CD14-positive monocyte (primary cell): ENCODE measurements around the gene TIFAB. TPM values are rescaled to one million over a fixed set of nuclear protein-coding genes. Genes with fewer than 3 reads are reported as not detected.

ENCODE experiments used
- DNase-seq, 3 donors: peaks; one replicate each; pipeline ENCODE4 v3.0.0-alpha.2; 2011 to 2022
- H2AFZ ChIP-seq: 2 replicates; pipeline ENCODE4 v1.6.0; 2012; ENCODE audit warnings: mild to moderate bottlenecking, low read depth, low read length, inconsistent platforms; ENCODE audit not compliant: insufficient read depth, poor library complexity, severe bottlenecking
- H3K27ac ChIP-seq, 2 donors: 1 replicate in 1 of 2; 2 replicates in 1 of 2; pipeline ENCODE4 v1.5.1; 2012 to 2013; ENCODE audit warnings: low read length in 2 of 2, control low read depth in 1 of 2, inconsistent platforms in 1 of 2, low read depth in 1 of 2, mild to moderate bottlenecking in 1 of 2
- H3K27me3 ChIP-seq, 2 donors: one replicate each; pipeline versions ENCODE4 v1.6.0 to v1.6.1; 2011 to 2013; ENCODE audit warnings: low read length in 2 of 2; ENCODE audit not compliant: control insufficient read depth in 2 of 2, insufficient read depth in 2 of 2
- H3K36me3 ChIP-seq, 2 donors: replicated peaks in 1 of 2; 1 replicate in 1 of 2; 2 replicates in 1 of 2; pipeline versions ENCODE4 v1.5.1 to v1.6.1; 2012 to 2013; ENCODE audit warnings: low read length in 2 of 2, control low read depth in 1 of 2, inconsistent platforms in 1 of 2, mild to moderate bottlenecking in 1 of 2; ENCODE audit not compliant: insufficient read depth in 2 of 2, control insufficient read depth in 1 of 2
- H3K4me1 ChIP-seq, 2 donors: 1 replicate in 1 of 2; 2 replicates in 1 of 2; pipeline versions ENCODE4 v1.5.1 to v1.6.1; 2012 to 2013; ENCODE audit warnings: low read length in 2 of 2, control low read depth in 1 of 2, inconsistent platforms in 1 of 2, mild to moderate bottlenecking in 1 of 2, moderate library complexity in 1 of 2; ENCODE audit not compliant: insufficient read depth in 2 of 2, control insufficient read depth in 1 of 2
- H3K4me2 ChIP-seq: replicated peaks from 2 replicates; pipeline ENCODE3; 2012; ENCODE audit warnings: low read length, moderate library complexity, mild to moderate bottlenecking; ENCODE audit not compliant: poor library complexity, severe bottlenecking; ENCODE audit errors: extremely low read depth
- H3K4me3 ChIP-seq, 3 experiments: fragments of 200-600 bp in 1 of 3; sonication (generic) in 1 of 3; replicated peaks in 1 of 3; 1 replicate in 2 of 3; 2 replicates in 1 of 3; pipeline ENCODE4 v1.5.1; 2011 to 2013; ENCODE audit warnings: low read length in 3 of 3, mild to moderate bottlenecking in 3 of 3, control low read depth in 2 of 3, low read depth in 2 of 3, inconsistent platforms in 1 of 3, moderate library complexity in 1 of 3
- H3K79me2 ChIP-seq: 2 replicates; pipeline ENCODE4 v1.6.0; 2012; ENCODE audit warnings: mild to moderate bottlenecking, control low read depth, inconsistent platforms, low read length, moderate library complexity; ENCODE audit not compliant: insufficient read depth
- H3K9ac ChIP-seq: 2 replicates; pipeline ENCODE4 v1.6.0; 2017; ENCODE audit warnings: low read length, mild to moderate bottlenecking; ENCODE audit not compliant: insufficient read depth, poor library complexity, severe bottlenecking
- H3K9me3 ChIP-seq, 2 donors: replicated peaks in 1 of 2; 1 replicate in 1 of 2; 2 replicates in 1 of 2; pipeline versions ENCODE4 v1.5.1 to v1.6.1; 2012 to 2013; ENCODE audit warnings: low read length in 2 of 2, control low read depth in 1 of 2; ENCODE audit not compliant: control insufficient read depth in 1 of 2, insufficient read depth in 1 of 2
- H4K20me1 ChIP-seq: 2 replicates; pipeline ENCODE4 v1.6.0; 2012; ENCODE audit warnings: mild to moderate bottlenecking, low read length, control low read depth, moderate library complexity; ENCODE audit not compliant: insufficient read depth
- H3K27ac Mint-ChIP-seq, 7 donors: one replicate each; pipeline ENCODE4 v1.8.0; 2020; ENCODE audit warnings: mild to moderate bottlenecking in 7 of 7, mixed read lengths in 7 of 7, moderate library complexity in 6 of 7, inconsistent platforms in 2 of 7
- H3K27me3 Mint-ChIP-seq, 3 donors: one replicate each; pipeline ENCODE4 v1.8.0; 2021 to 2022; ENCODE audit warnings: low read depth in 3 of 3, mild to moderate bottlenecking in 3 of 3, mixed read lengths in 3 of 3, moderate library complexity in 3 of 3, inconsistent platforms in 1 of 3
- H3K36me3 Mint-ChIP-seq, 2 donors: one replicate each; pipeline ENCODE4 v1.8.0; 2020; ENCODE audit warnings: mixed read lengths in 2 of 2, inconsistent platforms in 1 of 2, mild to moderate bottlenecking in 1 of 2
- H3K4me1 Mint-ChIP-seq: one replicate; pipeline ENCODE4 v1.8.0; 2020; ENCODE audit warnings: mild to moderate bottlenecking, mixed read lengths
- H3K4me3 Mint-ChIP-seq, 2 donors: one replicate each; pipeline ENCODE4 v1.8.0; 2020; ENCODE audit warnings: mild to moderate bottlenecking in 2 of 2, mixed read lengths in 2 of 2, moderate library complexity in 1 of 2
- H3K9me3 Mint-ChIP-seq, 7 donors: one replicate each; pipeline ENCODE4 v1.8.0; 2020 to 2022; ENCODE audit warnings: mixed read lengths in 7 of 7, mild to moderate bottlenecking in 6 of 7, moderate library complexity in 6 of 7, inconsistent platforms in 2 of 7
- CTCF ChIP-seq: fragments of 200-600 bp; IDR thresholded peaks from one replicate; pipeline ENCODE4 v1.8.0; 2022; ENCODE audit warnings: antibody characterized with exemption, mild to moderate bottlenecking
- WGBS: methylation state at CpG from one replicate; pipeline ENCODE4 v1.1.5; 2013; ENCODE audit warnings: missing lambda C conversion rate; ENCODE audit not compliant: insufficient coverage; 5-methylcytosine and 5-hydroxymethylcytosine counted together
- intact Hi-C, 2 donors: fragments of 100-400 bp; cut with micrococcal nuclease; formaldehyde crosslinking; loops; one replicate each; pipeline versions ENCODE4 v1.15.0 to v1.15.1; 2023
- polyA plus RNA-seq, 3 donors: library from polyadenylated mRNA; depleted of rRNA in 1 of 3; unstranded in 2 of 3; stranded (reverse) in 1 of 3; fragments of 300-500 nt in 2 of 3; fragments of >200 nt in 1 of 3; fragmentation: Illumina TruSeq in 2 of 3; gene quantifications; 1 replicate in 2 of 3; 2 replicates in 1 of 3; pipeline ENCODE4 v1.2.3, GENCODE V29; 2012 to 2021

Gene TIFAB
- polyA plus RNA-seq, 3 donors, result 0.29 to 0.71 (median 0.50) TPM

- Mint-ChIP-seq H3K27me3 (peaks cover 73 to 84% (median 79%) of the 10 kb centered on the region in 3 donors), H3K36me3 (peaks cover 2 to 3% of the 10 kb centered on the region in 2 donors), H3K4me1 (peaks cover 54% of the 10 kb centered on the region), H3K27ac (no peak overlapping the region), H3K9me3 (peaks cover 0 to 29% (median 9%) of the 10 kb centered on the region in 7 donors), H3K4me3 (peak overlapping the region; percentile 2 to 95)
- H3K4me3 ChIP-seq, result peak overlapping the region in 1 of 3 experiments; percentile 16
- intact Hi-C loops, result no loop called here
- peak overlapping the region; percentile 55 for H3K4me2 ChIP-seq
- H3K9ac ChIP-seq, result no peak overlapping the region
- WGBS, result 2% methylated on average over 44 of the region's 53 CpGs
- no peak for DNase-seq
- peak overlapping the region; percentile 31 for H2AFZ ChIP-seq
- peaks cover 63 to 76% of the 10 kb centered on the region in 2 donors for H3K27me3 ChIP-seq
- H3K9me3 ChIP-seq, result peaks cover 0 to 27% of the 10 kb centered on the region in 2 donors
- no peaks in the 10 kb centered on the region for H4K20me1 ChIP-seq
- peaks cover 44 to 55% of the 10 kb centered on the region in 2 donors for H3K4me1 ChIP-seq
- no peak overlapping the region for H3K27ac ChIP-seq
- H3K79me2 ChIP-seq, result no peaks in the 10 kb centered on the region
- H3K36me3 ChIP-seq, result no peaks in the 10 kb centered on the region
- TF ChIP-seq CTCF, result no peak
Measured at GRCh38 chr5:135489466-135490244, 37.5 kb upstream of the TIFAB start.

GRCh38 chr5:135488727-135489465 lies 36.7 kb upstream of the TIFAB start:
- Histone ChIP-seq H3K4me3 (no peak overlapping the region), H3K9ac (no peak overlapping the region), H3K36me3 (no peaks in the 10 kb centered on the region), H3K4me2 (peak overlapping the region; percentile 10), H3K79me2 (no peaks in the 10 kb centered on the region), H3K27ac (no peak overlapping the region), H3K9me3 (peaks cover 0 to 27% of the 10 kb centered on the region in 2 donors), H3K27me3 (peaks cover 63 to 76% of the 10 kb centered on the region in 2 donors), H4K20me1 (no peaks in the 10 kb centered on the region), H3K4me1 (peaks cover 42 to 53% of the 10 kb centered on the region in 2 donors), H2AFZ (no peak overlapping the region)
- WGBS, result 5% methylated on average over 24 of the region's 44 CpGs
- Mint-ChIP-seq H3K27ac (no peak overlapping the region), H3K9me3 (peaks cover 0 to 29% (median 9%) of the 10 kb centered on the region in 7 donors), H3K27me3 (peaks cover 73 to 80% (median 79%) of the 10 kb centered on the region in 3 donors), H3K4me1 (peaks cover 48% of the 10 kb centered on the region), H3K4me3 (peak overlapping the region; percentile 24 to 95), H3K36me3 (peaks cover 2 to 3% of the 10 kb centered on the region in 2 donors)
- no peak for TF ChIP-seq CTCF
- intact Hi-C loops, result no loop called here
- DNase-seq, result no peak
